ENCODE measurements around the gene GIPC3. TPM values are rescaled to one million over a fixed set of nuclear protein-coding genes. Genes with fewer than 3 reads are reported as not detected.

GIPC3 gene
- total RNA-seq, 4 donors from 2014 or later, result 0.78 to 2.2 (median 0.97) TPM

DNA sequence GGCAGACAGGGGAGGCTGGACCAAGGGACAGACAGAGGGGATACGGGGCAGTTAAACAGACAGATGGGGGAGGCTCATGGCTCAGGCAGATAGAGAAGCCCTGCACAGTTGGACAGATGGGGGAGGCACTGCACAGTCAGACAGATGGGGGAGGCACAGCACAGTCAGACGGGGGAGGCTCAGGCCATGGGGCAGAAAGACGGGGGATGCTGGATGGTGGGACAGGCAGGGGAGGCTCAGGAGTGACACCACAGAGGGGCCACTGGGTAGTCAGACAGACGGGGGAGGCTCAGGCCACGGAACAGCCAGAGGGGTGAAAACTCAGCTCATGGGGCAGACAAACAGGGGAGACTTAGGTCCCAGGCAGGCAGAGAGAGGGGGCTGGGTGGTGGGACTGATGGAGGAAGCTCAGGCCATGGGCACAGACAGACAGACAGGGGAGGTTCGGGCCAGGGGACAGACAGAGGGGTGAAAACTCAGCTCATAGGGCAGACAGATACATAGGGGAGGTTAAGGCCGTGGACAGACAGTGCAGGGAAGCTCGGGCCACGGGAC is 28.8 kb upstream of the GIPC3 start:
- Histone ChIP-seq H3K27me3 (no peaks in the 10 kb centered on the region), H3K9me3 (no peaks in the 10 kb centered on the region), H3K4me3 (replicated peaks in 1 of 3) (peak overlapping the region; percentile 74 to 86 (median 76)), H3K27ac (no peak overlapping the region), H3K4me1 (peaks cover 7 to 20% of the 10 kb centered on the region in 2 donors), H3K36me3 (no peaks in the 10 kb centered on the region)
- 28 to 36% methylated on average over 9 of the region's 9 CpGs for WGBS, 2 donors
- DNase-seq, result no peak
- no peak for TF ChIP-seq POLR2A (IDR thresholded peaks at IDR 0.05)
- TF ChIP-seq, protein P1, sequence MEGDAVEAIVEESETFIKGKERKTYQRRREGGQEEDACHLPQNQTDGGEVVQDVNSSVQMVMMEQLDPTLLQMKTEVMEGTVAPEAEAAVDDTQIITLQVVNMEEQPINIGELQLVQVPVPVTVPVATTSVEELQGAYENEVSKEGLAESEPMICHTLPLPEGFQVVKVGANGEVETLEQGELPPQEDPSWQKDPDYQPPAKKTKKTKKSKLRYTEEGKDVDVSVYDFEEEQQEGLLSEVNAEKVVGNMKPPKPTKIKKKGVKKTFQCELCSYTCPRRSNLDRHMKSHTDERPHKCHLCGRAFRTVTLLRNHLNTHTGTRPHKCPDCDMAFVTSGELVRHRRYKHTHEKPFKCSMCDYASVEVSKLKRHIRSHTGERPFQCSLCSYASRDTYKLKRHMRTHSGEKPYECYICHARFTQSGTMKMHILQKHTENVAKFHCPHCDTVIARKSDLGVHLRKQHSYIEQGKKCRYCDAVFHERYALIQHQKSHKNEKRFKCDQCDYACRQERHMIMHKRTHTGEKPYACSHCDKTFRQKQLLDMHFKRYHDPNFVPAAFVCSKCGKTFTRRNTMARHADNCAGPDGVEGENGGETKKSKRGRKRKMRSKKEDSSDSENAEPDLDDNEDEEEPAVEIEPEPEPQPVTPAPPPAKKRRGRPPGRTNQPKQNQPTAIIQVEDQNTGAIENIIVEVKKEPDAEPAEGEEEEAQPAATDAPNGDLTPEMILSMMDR (IDR thresholded peaks at IDR 0.05), result no peak
- intact Hi-C loops (cut with DNase I), result loop anchor here (2.0 kb wide), 1 partner anchor 16 kb away; the partner anchor contains the start of gene HMG20B

DNA sequence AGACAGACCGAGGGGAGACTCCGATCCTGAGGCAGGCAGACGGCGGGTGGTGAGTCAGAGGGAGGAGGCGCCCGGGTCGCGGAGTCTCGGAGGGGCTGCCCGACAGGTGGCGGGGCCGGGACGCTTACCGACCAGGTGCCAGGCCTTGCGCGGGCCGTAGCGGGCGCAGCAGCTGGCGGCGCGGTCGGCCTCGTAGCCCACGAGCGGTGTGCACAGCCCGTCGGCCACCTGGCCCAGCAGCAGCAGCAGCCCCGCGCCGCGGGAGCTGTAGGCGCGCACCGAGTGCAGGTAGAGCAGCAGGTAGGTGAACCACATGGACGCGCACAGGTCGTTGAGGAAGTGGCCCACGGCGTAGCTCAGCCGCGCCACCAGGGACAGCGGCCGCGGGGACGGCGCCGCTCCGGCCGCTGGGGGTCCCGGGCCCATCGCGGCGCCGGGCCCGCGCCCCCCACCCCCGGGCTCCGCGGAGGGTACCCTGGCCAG is 28.3 kb upstream of the GIPC3 start:
- intact Hi-C loops (cut with DNase I), result loop anchor here (2.0 kb wide), 1 partner anchor 16 kb away; the partner anchor contains the start of gene HMG20B
- 0% methylated on average over 7 to 15 of the region's 60 CpGs for WGBS, 2 donors
- Histone ChIP-seq H3K36me3 (no peaks in the 10 kb centered on the region), H3K27me3 (no peaks in the 10 kb centered on the region), H3K4me1 (peaks cover 7 to 20% of the 10 kb centered on the region in 2 donors), H3K4me3 (replicated peaks in 1 of 3) (peak overlapping the region; percentile 74 to 86 (median 76)), H3K9me3 (no peaks in the 10 kb centered on the region), H3K27ac (no peak overlapping the region)
- peak; percentile 43 to 64 for DNase-seq
- no peak for TF ChIP-seq POLR2A (IDR thresholded peaks at IDR 0.05)
- TF ChIP-seq, protein P1 (IDR thresholded peaks at IDR 0.05), result peak in 3 of 6 experiments; percentile 18 to 34 (median 31)

DNA sequence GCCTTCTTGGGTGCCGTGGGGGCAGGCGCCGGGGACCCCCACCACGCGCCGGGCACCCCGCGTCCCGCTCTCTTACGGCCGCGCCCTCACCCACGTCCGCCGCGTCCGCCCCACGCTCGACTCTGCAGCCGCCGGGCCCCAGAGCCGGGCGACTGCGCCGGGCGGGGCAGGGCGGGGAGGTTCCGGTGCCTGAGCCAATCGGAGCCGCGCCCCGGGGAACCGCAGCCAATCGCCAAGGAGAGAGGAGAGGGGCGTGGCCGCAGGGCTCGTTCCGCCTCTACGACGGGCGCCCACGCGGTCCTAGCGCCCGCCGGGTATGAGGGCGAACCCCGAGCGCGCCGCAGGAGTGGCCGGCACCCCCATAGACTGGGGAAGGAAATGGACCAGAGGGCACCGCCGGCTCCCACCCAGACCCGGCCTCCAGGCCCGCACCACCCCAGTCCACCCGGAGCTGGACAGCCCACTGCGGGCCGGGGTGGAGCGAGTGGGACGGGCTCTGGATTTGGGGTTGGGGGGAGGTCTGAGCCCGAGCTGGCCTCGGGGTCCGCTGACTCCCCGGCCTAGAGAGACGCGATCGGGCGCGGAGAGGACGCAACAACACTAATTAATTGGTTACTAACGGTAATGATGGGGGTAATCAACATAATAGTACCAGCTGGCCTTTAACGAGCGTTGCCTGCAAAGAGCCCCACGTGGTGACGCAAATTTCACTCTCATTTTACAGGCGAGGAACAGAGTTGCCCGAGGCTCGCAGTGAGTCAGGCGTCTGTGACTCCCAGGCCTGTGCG is 27.6 kb upstream of the GIPC3 start, which contains the start of gene MFSD12:
TSS of gene MFSD12 (minus strand) at position 126 of the 788 bp plus-strand sequence. CDS start 183 bp downstream, outside the sequence.
- 0 to 1% methylated on average over 9 to 12 of the region's 81 CpGs for WGBS, 2 donors
- Histone ChIP-seq H3K27me3 (no peaks in the 10 kb centered on the region), H3K27ac (peak within 1 kb of the TSS; percentile 46 to 65 (median 55)), H3K36me3 (no peaks in the 10 kb centered on the region), H3K4me1 (peaks cover 7 to 20% of the 10 kb centered on the region in 2 donors), H3K9me3 (no peaks in the 10 kb centered on the region), H3K4me3 (replicated peaks in 1 of 3) (peak within 1 kb of the TSS; percentile 74 to 86 (median 76))
- TF ChIP-seq, protein P1 (IDR thresholded peaks at IDR 0.05), result no peak
- peak in 1 of 2 donors; percentile 85 for TF ChIP-seq POLR2A (IDR thresholded peaks at IDR 0.05)
- intact Hi-C loops (cut with DNase I), result loop anchor here (2.0 kb wide), 1 partner anchor 15 kb away; the partner anchor contains the start of gene HMG20B
- peak; percentile 95 for DNase-seq

GRCh38 chr19:3563709-3564524 is 21.4 kb upstream of the GIPC3 start:
- no peaks in the 10 kb centered on the region for H3K36me3 ChIP-seq
- H3K27ac ChIP-seq, result no peak overlapping the region
- no peak for TF ChIP-seq POLR2A (IDR thresholded peaks at IDR 0.05)
- TF ChIP-seq, protein P1 (IDR thresholded peaks at IDR 0.05), result no peak
- H3K9me3 ChIP-seq, result no peaks in the 10 kb centered on the region
- intact Hi-C loops (cut with DNase I), result no loop called here
- no peak for DNase-seq
- no peaks in the 10 kb centered on the region for H3K4me1 ChIP-seq
- 72 to 76% methylated on average over 11 to 17 of the region's 17 CpGs for WGBS, 2 donors
- H3K27me3 ChIP-seq, result no peaks in the 10 kb centered on the region
- no peak overlapping the region for H3K4me3 ChIP-seq (replicated peaks in 1 of 3)

Data from thyroid gland (tissue), 4 donors.